Stimulated activated CD8-positive, alpha-beta memory T cell treated with anti-CD3 and anti-CD28 coated beads, Interleukin-15, amount 100 ng/mL, for 4 hours (primary cell): Measurements from ENCODE around the gene SORBS1.
"Not testable (repeated sequence)": the region's sequence is repeated elsewhere in the genome, so short reads cannot be mapped to it uniquely, and the experiment has no call there.

ENCODE experiments used
- DNase-seq, 2 donors: peaks; one replicate each; pipeline ENCODE4 v3.0.0-alpha.2; 2020; ENCODE audit warnings: low read depth in 2 of 2

The SORBS1 gene

GRCh38 chr10:95350830-95351228 lies 210.3 kb downstream of the SORBS1 start:
- no peak for DNase-seq

- DNase-seq = no peak
These were observed 210.8 kb downstream of the SORBS1 start for GRCh38 chr10:95350219-95350829.

GRCh38 chr10:95347402-95347766 lies 213.8 kb downstream of the SORBS1 start:
- DNase-seq = not testable (repeated sequence)

- DNase-seq = no peak
These were observed 214.3 kb downstream of the SORBS1 start for GRCh38 chr10:95346715-95347401.

- DNase-seq = no peak
These were observed 217.6 kb downstream of the SORBS1 start for GRCh38 chr10:95343573-95343972.

GRCh38 chr10:95341716-95342130 lies 219.4 kb downstream of the SORBS1 start:
- no peak for DNase-seq

- DNase-seq = no peak
These were observed 221.3 kb downstream of the SORBS1 start for GRCh38 chr10:95339863-95340262.

- DNase-seq = no peak
These were observed 223.6 kb downstream of the SORBS1 start for GRCh38 chr10:95337423-95338160.

GRCh38 chr10:95336702-95337101 lies 224.5 kb downstream of the SORBS1 start:
- no peak for DNase-seq

- DNase-seq = no peak
These were observed 225.1 kb downstream of the SORBS1 start for GRCh38 chr10:95335933-95336699.

GRCh38 chr10:95334805-95335144 lies 226.4 kb downstream of the SORBS1 start:
- DNase-seq = no peak

- DNase-seq = no peak
These were observed 227.0 kb downstream of the SORBS1 start for GRCh38 chr10:95333997-95334804.

- no peak for DNase-seq
These were observed 228.4 kb downstream of the SORBS1 start for GRCh38 chr10:95332666-95333249.

- DNase-seq = no peak
These were observed 229.5 kb downstream of the SORBS1 start for GRCh38 chr10:95331596-95332130.

GRCh38 chr10:95330966-95331453 lies 230.2 kb downstream of the SORBS1 start:
- DNase-seq = no peak

GRCh38 chr10:95329296-95329695 lies 231.9 kb downstream of the SORBS1 start:
- DNase-seq = no peak

- DNase-seq = no peak
These were observed 233.2 kb downstream of the SORBS1 start for GRCh38 chr10:95328013-95328412.

- DNase-seq = no peak
These were observed 233.8 kb downstream of the SORBS1 start for GRCh38 chr10:95327367-95327766.

- DNase-seq = no peak
These were observed 234.8 kb downstream of the SORBS1 start for GRCh38 chr10:95326396-95326795.

- DNase-seq = no peak
These were observed 235.3 kb downstream of the SORBS1 start for GRCh38 chr10:95325863-95326262.
